ENCODE data around the gene PDE3A.

The PDE3A gene

GRCh38 chr12:20451761-20452160, 83.4 kb downstream of the PDE3A start:
- Histone ChIP-seq H3K4me2 (ENCODE audit: low read length) (no peak overlapping the region), H3K4me3 (ENCODE audit: low read length) (no peak overlapping the region), H3K4me1 (ENCODE audit: control insufficient read depth, low read length) (no peaks in the 10 kb centered on the region), H3K27me3 (ENCODE audit: control insufficient read depth, low read length) (no peaks in the 10 kb centered on the region), H3K79me2 (ENCODE audit: control insufficient read depth, low read length) (no peaks in the 10 kb centered on the region), H4K20me1 (ENCODE audit: control insufficient read depth, insufficient read depth, low read depth, low read length) (no peaks in the 10 kb centered on the region), H3F3A (ENCODE audit: control insufficient read depth, insufficient read depth) (no peaks in the 10 kb centered on the region), H3K36me3 (ENCODE audit: control insufficient read depth, low read length) (no peaks in the 10 kb centered on the region), H3K9me3 (ENCODE audit: control insufficient read depth, insufficient read depth, low read length) (no peaks in the 10 kb centered on the region), H3K9me2 (replicated peaks; ENCODE audit: control insufficient read depth, low read length) (no peaks in the 10 kb centered on the region), H3K27ac (ENCODE audit: low read depth, low read length) (no peak overlapping the region)
- no peak for TF ChIP-seq EZH2phosphoT487 (IDR thresholded peaks at IDR 0.05; ENCODE audit: borderline replicate concordance, low read length)
- TF ChIP-seq CTCF (IDR thresholded peaks at IDR 0.05; ENCODE audit: low read depth, low read length, poor library complexity, severe bottlenecking), result no peak

- H3K4me2 ChIP-seq (ENCODE audit: low read length), result no peak overlapping the region
- H3K79me2 ChIP-seq (ENCODE audit: control insufficient read depth, low read length), result no peaks in the 10 kb centered on the region
Measured at GRCh38 chr12:20452496-20453010, 84.2 kb downstream of the PDE3A start.

GRCh38 chr12:20453756-20454310, 85.5 kb downstream of the PDE3A start:
- H4K20me1 ChIP-seq (ENCODE audit: control insufficient read depth, insufficient read depth, low read depth, low read length), result no peaks in the 10 kb centered on the region
- H3K9me2 ChIP-seq (replicated peaks; ENCODE audit: control insufficient read depth, low read length), result no peaks in the 10 kb centered on the region
- no peak overlapping the region for H3K4me3 ChIP-seq (ENCODE audit: low read length)
- no peaks in the 10 kb centered on the region for H3K4me1 ChIP-seq (ENCODE audit: control insufficient read depth, low read length)
- H3K4me2 ChIP-seq (ENCODE audit: low read length), result no peak overlapping the region
- H3F3A ChIP-seq (ENCODE audit: control insufficient read depth, insufficient read depth), result no peaks in the 10 kb centered on the region
- no peaks in the 10 kb centered on the region for H3K36me3 ChIP-seq (ENCODE audit: control insufficient read depth, low read length)
- no peak overlapping the region for H3K27ac ChIP-seq (ENCODE audit: low read depth, low read length)
- no peak for TF ChIP-seq EZH2phosphoT487 (IDR thresholded peaks at IDR 0.05; ENCODE audit: borderline replicate concordance, low read length)
- no peak for TF ChIP-seq CTCF (IDR thresholded peaks at IDR 0.05; ENCODE audit: low read depth, low read length, poor library complexity, severe bottlenecking)
- no peaks in the 10 kb centered on the region for H3K27me3 ChIP-seq (ENCODE audit: control insufficient read depth, low read length)
- no peaks in the 10 kb centered on the region for H3K79me2 ChIP-seq (ENCODE audit: control insufficient read depth, low read length)
- H3K9me3 ChIP-seq (ENCODE audit: control insufficient read depth, insufficient read depth, low read length), result no peaks in the 10 kb centered on the region

More at GRCh38 chr12:20452496-20453010, 84.2 kb downstream of the PDE3A start:
- H3K9me3 ChIP-seq (ENCODE audit: control insufficient read depth, insufficient read depth, low read length), result no peaks in the 10 kb centered on the region
- no peaks in the 10 kb centered on the region for H3K27me3 ChIP-seq (ENCODE audit: control insufficient read depth, low read length)
- H4K20me1 ChIP-seq (ENCODE audit: control insufficient read depth, insufficient read depth, low read depth, low read length), result no peaks in the 10 kb centered on the region
- H3K27ac ChIP-seq (ENCODE audit: low read depth, low read length), result no peak overlapping the region
- H3F3A ChIP-seq (ENCODE audit: control insufficient read depth, insufficient read depth), result no peaks in the 10 kb centered on the region
- no peaks in the 10 kb centered on the region for H3K4me1 ChIP-seq (ENCODE audit: control insufficient read depth, low read length)
- no peak overlapping the region for H3K4me3 ChIP-seq (ENCODE audit: low read length)
- TF ChIP-seq CTCF (IDR thresholded peaks at IDR 0.05; ENCODE audit: low read depth, low read length, poor library complexity, severe bottlenecking) (no peak), EZH2phosphoT487 (IDR thresholded peaks at IDR 0.05; ENCODE audit: borderline replicate concordance, low read length) (no peak)
- no peaks in the 10 kb centered on the region for H3K9me2 ChIP-seq (replicated peaks; ENCODE audit: control insufficient read depth, low read length)
- H3K36me3 ChIP-seq (ENCODE audit: control insufficient read depth, low read length), result no peaks in the 10 kb centered on the region

Data from DOHH2 (cell line).